ENCODE measurements around the gene INPP4B.

The INPP4B gene

DNA sequence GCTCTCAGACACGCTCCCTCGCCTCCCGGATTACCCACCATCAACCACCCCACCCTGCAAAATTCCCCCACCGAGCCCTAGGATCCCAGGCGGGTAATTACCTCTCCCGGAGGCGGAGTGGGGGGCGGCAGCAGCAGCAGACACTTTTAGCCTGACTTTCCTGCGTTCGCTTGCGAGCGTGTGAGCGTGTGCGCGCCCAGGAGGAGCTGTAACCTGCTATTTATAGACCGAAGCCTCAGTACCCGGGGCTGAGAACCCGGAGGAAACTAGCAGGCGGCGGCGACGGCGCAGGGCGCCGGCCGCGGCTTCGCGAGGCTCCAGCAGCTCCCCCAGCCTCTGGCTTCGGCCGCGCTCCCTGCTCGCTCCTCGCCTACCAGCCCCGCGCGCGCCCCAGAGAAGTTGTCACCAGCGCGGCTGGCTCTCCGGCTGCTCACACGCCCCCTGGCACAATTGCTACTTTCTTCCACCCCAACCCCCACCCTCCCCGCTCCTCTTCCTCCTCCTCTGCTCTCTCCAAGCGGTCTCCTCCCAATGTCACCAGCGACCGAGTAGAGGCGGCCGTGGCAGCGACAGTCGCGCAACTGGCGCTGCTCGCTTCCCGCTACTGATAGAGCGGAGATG lies at the start of gene INPP4B:
Gene INPP4B, minus strand, starts transcription at position 194 of the 621 bp plus-strand sequence.
- peak; percentile 7 to 40 for DNase-seq

DNA sequence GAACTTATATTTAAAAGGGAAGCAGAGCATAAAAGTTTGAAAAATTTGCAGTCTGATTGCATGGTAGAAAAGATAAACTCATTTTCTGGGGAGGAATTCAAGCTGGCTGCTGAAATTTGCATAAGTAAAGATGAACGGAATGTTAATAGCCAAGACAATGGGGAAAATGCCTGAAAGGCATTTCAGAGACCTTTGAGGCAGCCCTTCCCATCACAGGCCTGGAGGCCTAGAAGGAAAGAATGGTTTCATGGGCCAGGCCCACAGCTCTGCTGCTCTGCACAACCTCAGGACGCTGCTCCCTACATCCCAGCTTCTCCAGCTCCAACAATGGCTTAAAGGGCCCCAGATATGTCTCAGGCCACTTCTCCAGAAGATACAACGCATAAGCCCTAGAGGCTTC lies 46.9 kb upstream of the INPP4B start:
- no peak for DNase-seq

DNA sequence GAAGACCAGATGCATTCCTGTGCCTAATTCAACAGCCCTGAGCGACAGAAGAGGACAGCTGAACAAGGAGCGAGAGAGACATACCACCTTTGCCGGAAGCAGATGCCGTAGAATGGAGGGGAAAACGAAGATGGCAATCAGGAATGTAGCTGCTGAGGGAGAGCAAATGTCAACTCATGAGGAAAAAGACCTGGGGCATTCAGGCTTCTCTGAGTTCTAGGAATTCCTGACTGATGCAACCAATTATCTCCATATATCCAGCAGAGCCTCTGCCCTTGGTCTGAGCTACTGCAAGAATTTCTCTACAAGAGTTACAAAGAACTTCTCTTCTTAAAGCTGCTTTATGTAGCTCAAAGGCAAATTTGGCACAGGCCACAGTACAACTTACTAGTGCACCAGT lies 40.5 kb upstream of the INPP4B start:
- no peak for DNase-seq

DNA sequence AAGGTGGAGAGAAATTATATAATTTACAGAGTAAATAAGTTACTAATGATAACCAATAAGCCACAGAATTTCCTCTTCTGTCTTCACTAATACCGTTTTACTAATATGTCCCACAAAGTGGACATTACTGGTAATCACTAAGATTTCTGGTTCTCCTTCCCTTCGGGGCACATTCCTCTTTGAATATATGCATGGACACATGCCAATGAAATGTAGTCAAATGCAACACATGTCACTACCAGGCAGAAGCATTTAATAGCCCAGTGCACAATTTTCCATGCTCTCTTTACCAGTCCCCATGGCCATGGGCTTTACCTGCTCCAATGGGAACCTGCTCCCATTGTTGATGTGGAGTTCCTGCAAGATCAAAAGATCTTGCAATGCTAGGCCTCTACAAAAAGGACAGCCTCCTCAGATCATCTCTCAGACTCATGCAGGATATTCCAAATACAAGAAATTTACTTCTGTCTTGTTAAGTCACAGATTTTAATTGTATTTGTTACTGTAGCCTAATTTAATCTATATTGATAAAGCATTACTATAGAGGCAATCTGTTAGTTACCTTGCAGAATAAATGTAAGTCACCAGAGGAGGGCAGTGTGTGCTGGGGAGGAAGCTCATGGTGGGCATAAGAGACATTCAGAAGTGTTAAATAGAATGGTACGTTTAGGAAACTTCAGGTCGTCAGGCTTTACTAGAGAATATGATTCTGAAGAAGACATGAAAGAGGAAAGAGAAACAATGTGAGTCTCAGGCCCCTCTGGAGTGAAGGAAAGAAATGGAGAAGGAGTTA lies 37.1 kb upstream of the INPP4B start:
- no peak for DNase-seq

DNA sequence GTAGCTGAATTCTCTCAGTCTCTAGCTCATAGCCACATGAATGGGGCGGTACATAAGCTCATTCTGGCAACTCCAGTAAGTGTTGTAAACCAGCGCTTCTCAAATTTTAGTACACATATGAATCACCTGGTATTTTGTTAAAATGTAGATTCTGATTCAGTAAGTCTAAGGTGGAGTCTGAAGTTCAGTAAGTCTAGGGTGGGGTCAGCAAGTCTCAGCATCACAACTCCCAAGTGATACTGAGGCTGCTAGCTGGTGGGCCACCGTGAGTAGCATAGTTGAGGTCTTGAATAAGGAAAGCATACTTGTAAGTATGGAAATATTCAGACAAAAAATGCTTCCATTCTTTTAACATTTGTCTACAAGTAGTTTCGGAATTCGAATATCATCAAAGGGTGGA lies 36.1 kb upstream of the INPP4B start:
- DNase-seq, result no peak

DNA sequence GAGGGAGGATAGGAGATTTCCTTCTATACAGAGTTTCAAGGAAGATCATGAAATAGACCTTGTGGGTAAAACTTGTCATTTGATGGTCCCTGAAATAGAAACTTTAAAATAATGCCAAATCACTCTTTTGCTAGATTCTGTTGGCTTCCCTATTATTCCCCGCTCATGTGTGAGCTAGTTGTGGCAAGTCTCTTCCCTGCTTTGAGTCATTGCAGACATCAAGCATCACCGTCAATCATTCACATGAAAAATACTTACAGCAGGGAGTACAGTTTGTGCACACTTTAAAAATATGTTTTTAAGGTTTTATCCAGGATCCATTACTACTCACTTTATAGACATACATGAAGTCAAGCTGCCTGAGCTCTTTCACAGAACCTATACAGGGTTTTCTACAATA lies 35.2 kb upstream of the INPP4B start:
- no peak for DNase-seq

DNA sequence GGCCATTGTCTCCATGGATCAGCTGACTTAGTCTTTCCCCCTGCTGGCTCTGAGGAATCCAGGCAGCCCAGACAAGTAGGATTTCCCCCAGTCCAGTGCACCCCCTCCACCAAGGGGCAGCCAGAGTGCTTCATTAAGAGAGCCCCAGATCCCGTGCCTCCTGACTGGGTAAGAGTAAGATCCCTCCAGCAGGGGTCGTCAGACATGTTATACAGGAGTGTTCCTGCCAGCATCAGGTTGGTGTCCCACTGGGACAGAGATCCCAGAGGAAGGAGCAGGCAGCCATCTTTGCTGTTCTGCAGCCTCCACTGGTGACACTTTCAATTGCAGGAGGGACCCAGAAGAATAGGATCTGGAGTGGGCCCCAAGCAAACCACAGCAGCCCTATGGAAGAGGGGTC lies 29.0 kb upstream of the INPP4B start:
- no peak for DNase-seq

DNA sequence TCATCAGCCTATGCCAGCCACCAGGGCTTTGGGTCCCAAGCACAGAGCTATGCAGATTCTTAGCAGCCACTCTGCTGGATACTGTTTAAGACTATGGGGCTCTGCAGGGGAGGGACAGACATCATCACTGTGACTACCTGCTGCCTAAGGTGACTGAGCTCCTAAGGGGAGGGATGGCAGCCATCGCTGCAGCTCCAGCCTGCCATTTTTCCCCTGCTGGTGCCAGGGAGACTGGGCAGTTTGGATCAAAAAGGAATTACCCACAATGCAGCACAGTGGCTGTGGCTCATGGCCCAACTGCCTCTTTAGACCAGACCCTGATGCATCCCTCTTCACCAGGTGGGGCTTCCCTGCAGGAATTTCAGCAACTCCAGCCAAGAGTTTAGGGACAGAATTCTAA lies 28.6 kb upstream of the INPP4B start:
- DNase-seq, result no peak

DNA sequence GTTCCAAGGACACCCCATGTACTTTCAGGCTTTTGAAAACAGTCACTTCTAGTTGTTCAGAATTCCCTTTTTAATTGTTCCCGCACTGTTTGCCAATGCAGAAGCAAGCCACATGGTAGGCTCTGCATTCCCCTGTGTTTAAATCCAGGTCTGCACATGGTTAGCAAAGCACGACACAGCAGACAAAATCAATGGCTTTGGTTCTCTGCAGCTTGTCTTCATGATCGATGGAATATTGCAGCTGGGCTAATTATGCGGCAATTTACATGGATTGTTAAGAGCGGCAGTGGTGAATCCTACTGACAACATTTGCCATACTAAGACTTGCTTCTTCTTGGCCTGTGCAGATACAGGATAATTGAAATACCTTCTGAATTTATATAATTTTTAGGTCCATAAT lies 20.6 kb upstream of the INPP4B start:
- DNase-seq, result no peak

DNA sequence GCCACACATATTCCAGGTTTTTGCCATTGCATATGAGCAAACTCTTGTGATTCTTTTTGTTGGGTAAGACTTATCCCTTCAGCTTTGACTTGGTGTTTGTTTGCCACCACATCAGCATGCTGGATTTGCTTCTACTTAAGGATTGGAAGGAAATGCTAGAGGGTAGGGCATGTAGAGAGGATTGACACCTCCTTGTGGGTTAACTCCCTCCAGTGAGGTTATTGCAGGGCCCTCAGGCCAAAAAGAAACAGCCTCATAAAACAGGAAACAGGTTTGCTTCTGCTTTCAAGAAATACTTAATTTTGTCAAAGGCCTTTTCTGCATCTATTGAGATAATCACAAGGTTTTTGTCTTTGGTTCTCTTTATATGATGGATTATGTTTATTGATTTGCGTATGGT lies 15.2 kb upstream of the INPP4B start:
- no peak for DNase-seq

DNA sequence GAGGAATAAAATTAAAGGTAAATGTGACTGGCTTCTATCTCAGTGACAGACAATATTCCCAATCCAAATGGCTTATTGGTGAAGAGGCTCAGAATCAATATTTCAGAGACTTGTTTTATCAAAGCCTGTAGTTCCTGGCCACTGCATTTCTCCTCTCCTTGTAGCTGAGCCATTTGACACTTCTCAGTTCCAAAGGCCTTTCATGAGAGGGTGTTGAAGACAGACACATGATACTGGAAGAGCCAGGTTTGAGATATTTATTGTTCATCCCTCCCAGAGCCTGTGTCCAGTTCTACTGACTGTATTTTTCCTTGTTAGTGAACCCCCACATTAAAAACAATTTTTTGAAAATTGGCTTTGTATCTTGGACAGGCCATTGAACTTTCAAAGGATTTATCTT lies 12.9 kb upstream of the INPP4B start:
- no peak for DNase-seq

DNA sequence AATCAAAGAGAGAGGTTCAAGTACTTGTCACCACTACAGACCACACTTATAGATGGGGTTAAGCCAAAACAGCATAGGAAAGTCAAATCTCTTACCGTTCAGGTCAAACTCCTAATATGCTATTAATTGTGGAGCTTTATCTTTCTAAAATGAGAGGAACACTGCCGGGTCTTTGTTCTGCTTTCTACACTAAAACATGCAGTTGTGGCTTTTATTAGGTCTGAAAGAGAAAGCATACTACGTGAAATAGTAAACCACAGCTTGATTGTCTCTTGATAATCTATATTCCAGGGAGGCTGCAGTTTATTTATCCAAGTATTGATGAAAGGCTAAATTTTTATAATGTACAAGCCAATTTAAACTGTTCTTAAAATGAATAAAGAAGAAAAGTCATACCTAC lies 12.3 kb upstream of the INPP4B start:
- no peak for DNase-seq

DNA sequence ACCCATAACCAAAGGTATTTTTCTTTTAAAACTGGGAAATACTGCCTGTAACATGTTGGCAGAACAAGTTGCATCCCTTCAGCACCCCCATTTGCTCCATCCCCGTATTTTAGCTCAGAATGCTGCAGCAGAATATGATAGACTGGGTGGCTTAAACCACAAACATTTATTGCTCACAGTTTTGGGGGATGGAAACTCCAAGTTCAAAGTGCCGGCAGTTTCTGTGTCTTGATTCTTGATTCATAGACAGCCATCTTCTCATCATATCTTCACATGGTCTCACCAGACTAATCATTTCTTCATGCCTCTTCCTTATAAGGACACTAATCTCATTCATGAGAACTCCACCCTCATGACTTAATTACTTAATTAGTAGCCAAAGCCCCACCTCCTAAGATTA lies 10.5 kb upstream of the INPP4B start:
- DNase-seq, result no peak

DNA sequence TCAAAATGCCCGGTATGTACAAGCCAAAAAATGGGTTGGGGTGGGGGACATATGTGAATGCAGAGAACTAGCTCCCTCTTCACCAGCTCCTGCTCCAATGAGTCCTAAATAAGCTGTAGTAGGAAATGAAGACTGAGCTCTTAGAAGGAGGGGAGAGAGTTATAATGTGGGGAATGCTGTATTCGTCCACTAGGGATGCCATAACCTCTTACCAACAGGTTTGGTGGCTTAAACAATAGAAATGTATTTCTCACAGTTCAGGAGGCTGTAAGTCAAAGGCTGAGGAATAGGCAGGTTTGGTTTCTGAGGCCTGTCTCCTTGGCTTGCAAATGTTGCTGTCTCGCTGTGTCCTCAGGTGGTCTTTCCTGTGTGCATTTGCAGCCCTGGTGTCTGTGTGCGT lies 4.4 kb upstream of the INPP4B start:
- DNase-seq, result no peak

DNA sequence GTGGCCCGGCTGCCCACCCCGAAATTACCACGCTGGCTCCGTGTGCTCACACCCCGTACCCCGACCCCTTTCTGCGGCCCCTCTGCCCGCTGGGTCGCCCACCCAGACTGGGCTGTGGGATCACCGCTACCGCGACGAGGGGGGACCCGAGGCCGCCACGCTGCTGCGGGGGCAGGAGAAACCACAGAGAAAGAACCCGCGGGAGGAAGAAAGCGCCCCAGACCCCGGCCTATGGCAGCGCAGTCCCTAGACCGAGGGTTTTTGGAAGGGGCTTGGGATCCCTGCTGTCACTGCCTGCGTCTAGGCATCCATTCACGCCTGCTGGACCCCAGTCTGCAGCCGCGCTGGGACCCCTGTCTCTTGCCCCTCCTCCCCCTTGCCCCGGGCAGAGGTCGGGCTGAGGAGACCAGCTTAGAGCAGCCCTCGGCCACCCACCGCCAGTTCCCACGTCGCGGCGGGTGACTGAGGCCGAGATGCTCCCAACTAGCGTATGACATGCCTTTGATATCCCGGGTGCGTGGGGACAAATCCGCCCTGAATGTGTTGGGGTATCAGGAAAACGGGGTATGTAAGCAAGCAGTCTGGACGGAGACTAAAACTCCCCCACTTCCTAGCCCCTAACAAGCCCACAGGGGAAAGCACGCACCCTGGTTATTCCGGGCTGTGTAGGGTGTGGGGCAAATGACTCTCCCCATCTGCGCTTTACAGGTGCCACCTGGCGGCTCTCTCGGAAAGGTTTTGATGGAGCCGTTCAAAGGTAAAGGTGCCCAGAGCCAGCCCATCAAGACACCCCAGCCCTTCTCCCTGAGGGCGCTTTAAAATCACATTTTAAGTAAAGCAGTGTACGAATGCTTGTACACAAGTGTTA lies 862 bp upstream of the INPP4B start:
- peak; percentile 65 to 76 for DNase-seq

DNA sequence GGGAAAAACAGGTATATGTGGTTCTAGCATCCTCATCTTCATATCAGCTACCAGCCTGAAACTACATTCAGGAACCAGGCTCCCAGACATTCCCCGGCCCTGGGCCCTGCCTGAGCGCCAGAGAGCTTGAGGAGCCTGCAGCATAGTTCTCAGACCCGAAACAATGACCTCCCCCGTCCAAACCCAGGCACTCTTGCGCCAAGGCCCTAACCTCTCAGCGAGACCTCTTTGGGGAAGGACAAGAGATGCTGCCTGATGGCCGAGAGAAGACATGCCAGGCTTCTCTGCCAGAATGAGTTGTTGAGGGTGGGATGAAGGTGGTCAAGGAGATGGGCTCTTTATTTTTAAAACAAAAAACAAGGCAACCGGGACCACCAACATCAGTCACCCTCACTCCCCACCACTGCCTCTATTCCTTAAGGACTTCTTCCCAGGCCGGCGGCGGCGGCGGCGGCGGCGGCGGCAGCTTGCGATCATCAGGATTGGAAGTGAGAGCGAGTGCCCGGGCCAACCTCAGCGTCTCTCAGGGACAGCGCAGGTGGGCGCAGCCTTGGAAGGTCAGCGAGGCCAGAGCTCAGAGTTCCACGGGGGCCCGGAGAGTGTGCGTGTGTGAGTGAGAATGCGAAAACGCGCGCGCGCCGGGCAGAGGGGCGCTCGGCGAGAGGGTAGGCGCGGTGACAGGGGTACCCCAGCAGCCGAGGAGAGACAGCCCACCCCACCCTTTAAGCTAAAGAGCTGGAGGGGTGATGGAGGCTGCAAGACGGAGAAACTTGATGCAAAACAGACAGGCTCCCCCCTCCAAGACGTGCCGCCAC lies 601 bp downstream of the INPP4B start:
- no peak for DNase-seq

DNA sequence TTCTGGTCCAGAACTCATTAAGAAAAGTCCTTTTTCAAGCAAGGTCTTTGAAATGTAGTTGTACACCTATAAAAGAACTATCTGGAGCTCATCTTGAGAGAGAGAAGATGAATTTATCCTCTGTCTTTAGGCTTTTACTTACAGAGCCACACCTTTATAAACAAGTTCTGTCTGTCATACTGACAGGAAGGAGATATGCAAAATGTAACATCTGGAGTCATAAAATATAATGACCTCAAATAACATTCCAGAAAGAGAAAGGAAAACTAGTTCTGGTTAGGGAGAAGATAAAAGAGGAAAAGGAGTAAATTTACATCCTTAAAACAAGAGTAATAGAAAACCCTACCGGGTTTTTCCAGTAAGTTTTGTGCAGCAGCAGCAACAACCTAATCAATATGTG lies 1.3 kb downstream of the INPP4B start:
- DNase-seq, result no peak

DNA sequence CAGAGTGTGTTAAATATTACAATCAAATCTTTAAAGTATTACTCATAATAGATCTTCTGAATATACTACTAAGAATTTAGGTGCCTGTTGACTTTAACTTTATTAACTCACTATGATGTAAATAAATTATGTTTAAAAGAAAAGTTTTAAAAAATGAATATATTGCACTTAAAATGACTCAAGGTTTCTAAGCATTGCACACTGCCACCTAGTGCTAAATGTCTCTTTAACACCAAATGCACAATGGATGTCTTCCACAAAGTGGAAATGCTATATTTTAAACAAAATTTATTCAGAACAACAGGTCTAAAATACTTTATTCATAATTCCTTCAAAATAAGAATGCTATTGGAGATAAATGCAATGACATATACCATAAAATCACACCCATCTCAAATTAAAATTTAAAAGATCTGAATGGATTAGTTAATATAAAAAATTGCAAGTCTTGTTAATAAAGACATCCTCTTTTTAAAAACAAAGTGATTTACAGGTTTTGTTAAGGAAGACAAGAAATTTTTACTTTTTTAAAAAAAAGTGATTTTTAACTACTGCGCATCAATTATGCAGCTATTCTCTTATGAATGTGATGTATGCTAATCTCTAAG lies 5.5 kb downstream of the INPP4B start:
- DNase-seq, result peak in 1 of 2 donors; percentile 49

DNA sequence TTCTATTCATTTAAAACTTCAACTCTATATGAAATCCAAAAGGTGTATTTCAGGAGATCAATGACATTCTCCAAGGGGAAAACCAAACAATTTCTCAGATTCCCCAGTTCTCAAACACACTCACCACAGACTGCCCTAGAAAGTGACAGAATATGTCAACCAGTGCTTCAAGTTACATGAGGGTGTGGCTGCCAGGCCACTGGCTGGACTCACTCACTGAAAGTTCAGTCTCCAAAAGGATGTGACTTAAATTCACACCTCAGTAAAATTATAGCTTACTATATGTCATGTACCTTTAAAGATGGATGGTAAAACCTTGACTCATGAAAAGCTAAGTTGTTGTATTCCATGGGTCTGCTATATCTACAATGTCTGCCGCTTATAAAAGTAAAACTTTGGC lies 7.3 kb downstream of the INPP4B start:
- no peak for DNase-seq

DNA sequence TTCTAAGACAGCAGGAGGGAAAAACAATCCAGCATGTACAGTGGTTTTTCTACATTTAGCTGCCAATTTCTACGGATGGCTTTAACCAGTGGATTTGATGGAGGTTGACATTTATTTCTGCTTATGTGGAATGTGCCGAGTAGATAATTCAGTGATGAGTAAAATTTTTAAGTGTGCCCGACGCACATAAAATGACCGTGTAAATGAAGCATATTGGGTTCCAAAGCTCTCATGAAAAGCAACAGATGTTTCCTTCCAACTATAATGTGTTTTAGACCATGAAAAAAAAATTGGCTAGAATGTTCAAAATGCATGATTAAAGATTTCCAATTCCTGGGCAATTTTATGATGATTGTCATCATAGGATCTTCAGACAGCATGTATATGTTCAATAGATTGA lies 14.1 kb downstream of the INPP4B start:
- DNase-seq, result no peak

DNA sequence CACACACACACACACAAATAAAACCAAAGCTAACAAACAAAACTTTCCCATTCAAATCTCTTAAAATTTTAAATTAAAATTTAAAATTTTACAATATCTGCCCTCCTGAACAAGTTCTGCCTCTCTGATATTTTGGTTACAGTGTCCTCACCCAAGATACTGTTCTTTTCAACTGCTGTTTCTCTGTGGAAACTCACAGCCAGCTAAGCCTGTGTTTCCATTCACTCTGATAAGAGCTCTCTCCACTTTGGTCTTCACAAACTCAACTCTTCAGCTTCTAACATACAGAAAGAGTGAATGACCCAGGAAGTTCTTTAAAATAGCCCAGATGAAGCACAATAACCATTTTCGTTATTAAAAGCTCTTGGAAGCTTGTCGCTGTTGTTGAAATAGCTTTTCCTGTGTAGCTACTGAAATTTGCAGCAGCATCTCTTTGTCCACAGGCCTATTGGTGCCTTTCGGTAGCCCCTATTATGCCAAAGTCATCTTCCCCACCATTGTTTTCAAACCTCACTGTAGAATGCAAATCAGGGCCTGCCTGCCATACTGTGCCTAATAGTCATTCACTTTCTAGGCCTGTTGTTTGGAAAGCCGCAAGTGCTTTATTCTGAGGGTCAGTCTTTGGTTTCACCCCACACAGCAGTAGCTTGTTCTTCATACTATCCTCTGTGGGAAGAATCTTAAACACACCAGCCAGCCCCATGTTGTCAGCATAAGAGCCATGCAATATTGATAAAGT lies 19.4 kb downstream of the INPP4B start:
- no peak for DNase-seq

DNA sequence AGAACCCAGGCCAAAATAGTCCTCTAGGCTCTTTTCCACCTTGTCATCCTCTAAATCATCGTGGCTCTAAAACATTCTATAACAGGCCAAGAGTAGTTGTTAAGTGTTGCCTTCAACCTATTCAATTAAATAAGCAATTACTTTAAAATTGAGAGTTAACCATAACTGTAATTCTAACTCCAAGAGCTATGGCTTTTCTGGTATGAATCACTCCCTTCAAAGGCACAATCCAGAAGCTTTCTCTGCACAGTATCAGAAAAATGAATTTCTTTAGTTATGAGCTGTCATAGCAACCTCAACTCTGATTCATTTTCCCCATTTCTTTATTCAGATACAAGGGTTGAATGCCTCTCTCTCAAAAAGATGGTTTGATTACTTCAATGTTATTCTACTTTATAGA lies 21.7 kb downstream of the INPP4B start:
- no peak for DNase-seq
